HCT116 (cell line): ENCODE data around the gene SERPINB6. TPM values are rescaled to one million over a fixed set of nuclear protein-coding genes. Genes with fewer than 3 reads are reported as not detected.

Source experiments
- ATAC-seq: fragments of 200-7000 bp; cut with Tn5 transposase; 2 replicates; pipeline ENCODE4 v1.9.1; 2020; ENCODE audit warnings: mild to moderate bottlenecking, moderate library complexity
- BruUV-seq: library from RNA; stranded (reverse); fragments of 400-500 nt; replicated peaks from 2 replicates; lab custom pipeline; 2021; lab: Mats Ljungman, UMichigan
- CTCF ChIA-PET: fragments of 300-600 bp; sonication (Branson Sonifier 250); formaldehyde crosslinking; loops from one replicate; lab custom pipeline; 2021; ENCODE audit warnings: antibody characterized with exemption; lab: Charles Lee
- POLR2A ChIA-PET: fragments of 300-600, 350-600 bp; sonication (Branson Sonifier 250); formaldehyde crosslinking; loops from one replicate; lab custom pipeline; 2021; ENCODE audit warnings: antibody characterized with exemption; lab: Charles Lee
- RAD21 ChIA-PET, 2 experiments: fragments of 300-600 bp; sonication (Branson Sonifier 250); formaldehyde crosslinking; loops; one replicate each; lab custom pipeline; 2023; ENCODE audit warnings: low total read pairs in 2 of 2; ENCODE audit not compliant: uncharacterized antibody in 2 of 2, unreplicated experiment in 2 of 2, low non-redundant PET in 1 of 2; lab: Charles Lee
- DNase-seq: peaks from one replicate; pipeline ENCODE4 v3.0.0-alpha.2; 2010; ENCODE audit warnings: low read depth, low spot score
- H2AFZ ChIP-seq: fragments of 200-600 bp; shearing (Covaris generic), sonication (generic); 2 replicates; pipeline ENCODE4 v1.6.1; 2017; ENCODE audit warnings: low read depth, mixed run types, mixed read lengths, antibody characterized with exemption, low read length; ENCODE audit not compliant: poor library complexity, severe bottlenecking
- H3K27ac ChIP-seq: 2 replicates; pipeline ENCODE4 v1.5.1; 2012; ENCODE audit warnings: low read depth, low read length
- H3K27me3 ChIP-seq: fragments of 200-600 bp; sonication (generic); 2 replicates; pipeline ENCODE4 v1.6.1; 2016; ENCODE audit warnings: mixed run types, low read length, mixed read lengths; ENCODE audit not compliant: insufficient read depth
- H3K36me3 ChIP-seq, 2 experiments: fragments of 200-500 bp in 1 of 2; fragments of 200-600 bp in 1 of 2; sonication (Bioruptor generic) in 1 of 2; sonication (generic) in 1 of 2; 2 replicates each; pipeline versions ENCODE4 v1.5.1 to v1.6.1; 2014 to 2016; ENCODE audit warnings: low read length in 2 of 2, inconsistent platforms in 1 of 2, mixed read lengths in 1 of 2, mixed run types in 1 of 2; ENCODE audit not compliant: insufficient read depth in 2 of 2, control insufficient read depth in 1 of 2
- H3K4me1 ChIP-seq, 2 experiments: fragments of 200-600 bp in 1 of 2; sonication (generic) in 1 of 2; 2 replicates each; pipeline versions ENCODE4 v1.5.1 to v1.6.1; 2012 to 2017; ENCODE audit warnings: low read length in 2 of 2, inconsistent platforms in 1 of 2, mild to moderate bottlenecking in 1 of 2, mixed read lengths in 1 of 2, mixed run types in 1 of 2, moderate library complexity in 1 of 2; ENCODE audit not compliant: insufficient read depth in 2 of 2, control insufficient read depth in 1 of 2
- H3K4me2 ChIP-seq: fragments of 200-600 bp; sonication (generic); 2 replicates; pipeline ENCODE4 v1.6.1; 2017; ENCODE audit warnings: mixed run types, low read length, mixed read lengths
- H3K4me3 ChIP-seq, 2 experiments: fragments of 200-600 bp in 1 of 2; sonication (generic) in 1 of 2; replicated peaks in 1 of 2; 2 replicates each; pipeline ENCODE4 v1.5.1; 2011 to 2016; ENCODE audit warnings: low read length in 2 of 2, control low read depth in 1 of 2, low read depth in 1 of 2, mild to moderate bottlenecking in 1 of 2, mixed read lengths in 1 of 2, mixed run types in 1 of 2
- H3K79me2 ChIP-seq: fragments of 200-600 bp; sonication (generic); 2 replicates; pipeline ENCODE4 v1.6.1; 2017; ENCODE audit warnings: mild to moderate bottlenecking, mixed run types, low read length, moderate library complexity, mixed read lengths; ENCODE audit not compliant: insufficient read depth
- H3K9ac ChIP-seq: fragments of 200-600 bp; sonication (generic); 2 replicates; pipeline ENCODE4 v1.6.1; 2016; ENCODE audit warnings: low read length, mixed read lengths
- H3K9me2 ChIP-seq: fragments of 200-600 bp; sonication (generic), shearing (Covaris generic); 2 replicates; pipeline ENCODE4 v1.6.1; 2017; ENCODE audit warnings: mixed run types, mild to moderate bottlenecking, moderate library complexity; ENCODE audit not compliant: insufficient read depth
- H3K9me3 ChIP-seq, 2 experiments: fragments of 200-500 bp in 1 of 2; fragments of 200-600 bp in 1 of 2; sonication (Bioruptor generic) in 1 of 2; sonication (generic) in 1 of 2; 2 replicates each; pipeline ENCODE4 v1.6.1; 2014 to 2017; ENCODE audit warnings: low read length in 2 of 2, mixed read lengths in 2 of 2, inconsistent platforms in 1 of 2, low read depth in 1 of 2, mild to moderate bottlenecking in 1 of 2, mixed run types in 1 of 2, moderate library complexity in 1 of 2; ENCODE audit not compliant: control insufficient read depth in 1 of 2, insufficient read depth in 1 of 2
- H4K20me1 ChIP-seq: fragments of 200-600 bp; sonication (generic), shearing (Covaris generic); 2 replicates; pipeline ENCODE4 v1.6.1; 2017; ENCODE audit warnings: mixed run types, mild to moderate bottlenecking, moderate library complexity; ENCODE audit not compliant: insufficient read depth
- ATF3 ChIP-seq: IDR thresholded peaks from 2 replicates; pipeline ENCODE4 v1.6.1; 2012
- CBX3 ChIP-seq: IDR thresholded peaks from 2 replicates; pipeline ENCODE4 v1.6.1; 2012; ENCODE audit warnings: low read depth
- EGR1 ChIP-seq: IDR thresholded peaks from 2 replicates; pipeline ENCODE4 v1.6.1; 2012; ENCODE audit warnings: low read depth
- ELF1 ChIP-seq: IDR thresholded peaks from 2 replicates; pipeline ENCODE4 v1.6.1; 2012; ENCODE audit warnings: low read depth, borderline replicate concordance
- MAX ChIP-seq: IDR thresholded peaks from 2 replicates; pipeline ENCODE4 v1.6.1; 2012
- POLR2AphosphoS5 ChIP-seq: IDR thresholded peaks from 2 replicates; pipeline ENCODE4 v1.6.1; 2011; ENCODE audit warnings: mild to moderate bottlenecking, low read depth, low read length, moderate library complexity
- REST ChIP-seq: IDR thresholded peaks from 2 replicates; pipeline ENCODE4 v1.6.1; 2012; ENCODE audit warnings: low read depth
- SRF ChIP-seq: IDR thresholded peaks from 2 replicates; pipeline ENCODE4 v1.6.1; 2012; ENCODE audit warnings: low read depth
- YY1 ChIP-seq: IDR thresholded peaks from 2 replicates; pipeline ENCODE4 v1.6.1; 2011; ENCODE audit warnings: low read length, low read depth, moderate library complexity, mild to moderate bottlenecking; ENCODE audit not compliant: insufficient replicate concordance; ENCODE audit errors: extremely low read depth
- ZBTB33 ChIP-seq: IDR thresholded peaks from 2 replicates; pipeline ENCODE4 v1.6.1; 2011; ENCODE audit warnings: mild to moderate bottlenecking, low read length, moderate library complexity; ENCODE audit not compliant: insufficient replicate concordance; ENCODE audit errors: extremely low read depth
- intact Hi-C: fragments of 100-400 bp; cut with micrococcal nuclease; formaldehyde crosslinking; loops from 2 replicates; pipeline ENCODE4 v1.10.0; 2022
- total RNA-seq: library from RNA; stranded (reverse); gene quantifications from one replicate; pipeline ENCODE4 v1.2.1, GENCODE V29; 2021; ENCODE audit not compliant: unreplicated experiment

Gene SERPINB6
- total RNA-seq, 1 experiment from 2014 or later: 103 TPM

- TF ChIP-seq REST: no peak
- no peak for TF ChIP-seq SRF
- TF ChIP-seq POLR2AphosphoS5: no peak
- no peak for TF ChIP-seq ZBTB33
- no peak for TF ChIP-seq YY1
- TF ChIP-seq ATF3: no peak
- no peak for TF ChIP-seq EGR1
- no peak for TF ChIP-seq CBX3
- no peak for TF ChIP-seq ELF1
- TF ChIP-seq MAX: no peak
- ChIA-PET CTCF (no interaction called here), POLR2A (no interaction called here), RAD21 (no interaction called here)
- no peaks in the 10 kb centered on the region for H3K36me3 ChIP-seq
- no peaks in the 10 kb centered on the region for H3K79me2 ChIP-seq
- DNase-seq (no peak), ATAC-seq (no peak)
- no peaks in the 10 kb centered on the region for H4K20me1 ChIP-seq
- H3K4me1 ChIP-seq: no peaks in the 10 kb centered on the region
- no peak overlapping the region for H2AFZ ChIP-seq
- H3K4me3 ChIP-seq: no peak overlapping the region
- H3K27ac ChIP-seq: no peak overlapping the region
- H3K9me3 ChIP-seq: no peaks in the 10 kb centered on the region
- H3K27me3 ChIP-seq: no peaks in the 10 kb centered on the region
- no TSS peak for BruUV-seq
- no peaks in the 10 kb centered on the region for H3K9me2 ChIP-seq
- intact Hi-C loops: no loop called here
- H3K9ac ChIP-seq: no peak overlapping the region
- no peak overlapping the region for H3K4me2 ChIP-seq
Measured at GRCh38 chr6:2919886-2920285, 51.5 kb downstream of the SERPINB6 start.
